Lung (tissue), 12 donors: ENCODE results near the gene SEPTIN1. TPM values are rescaled to one million over a fixed set of nuclear protein-coding genes. Genes with fewer than 3 reads are reported as not detected.

Experiments used
- ATAC-seq: fragments of 200-7000 bp; cut with Tn5 transposase; one replicate; pipeline ENCODE4 v1.9.1; 2020; ENCODE audit warnings: moderate number of reproducible peaks; ENCODE audit not compliant: insufficient read depth, low FRiP score
- DNase-seq, 3 donors: peaks; one replicate each; pipeline ENCODE4 v3.0.0-alpha.2; 2013 to 2017
- H3K27ac ChIP-seq, 2 donors: one replicate each; pipeline ENCODE4 v1.5.1; 2013; ENCODE audit warnings: mild to moderate bottlenecking in 2 of 2, moderate library complexity in 2 of 2, control low read depth in 1 of 2, inconsistent platforms in 1 of 2, low read depth in 1 of 2, low read length in 1 of 2
- H3K27me3 ChIP-seq, 3 donors: one replicate each; pipeline ENCODE4 v1.5.1; 2013; ENCODE audit warnings: low read length in 2 of 3; ENCODE audit not compliant: control insufficient read depth in 3 of 3, insufficient read depth in 3 of 3
- H3K36me3 ChIP-seq, 4 donors: one replicate each; pipeline ENCODE4 v1.5.1; 2013; ENCODE audit warnings: low read length in 4 of 4, mild to moderate bottlenecking in 1 of 4, moderate library complexity in 1 of 4; ENCODE audit not compliant: control insufficient read depth in 4 of 4, insufficient read depth in 4 of 4
- H3K4me1 ChIP-seq, 5 donors: one replicate each; pipeline ENCODE4 v1.5.1; 2013; ENCODE audit warnings: low read length in 5 of 5, mild to moderate bottlenecking in 2 of 5, moderate library complexity in 1 of 5; ENCODE audit not compliant: control insufficient read depth in 5 of 5, insufficient read depth in 5 of 5
- H3K4me3 ChIP-seq: one replicate; pipeline ENCODE4 v1.5.1; 2013; ENCODE audit warnings: mild to moderate bottlenecking, control low read depth, moderate library complexity
- H3K9ac ChIP-seq, 2 donors: one replicate each; pipeline ENCODE4 v1.5.1; 2013; ENCODE audit warnings: low read length in 2 of 2, control low read depth in 1 of 2; ENCODE audit not compliant: insufficient read depth in 1 of 2
- H3K9me3 ChIP-seq, 4 donors: one replicate each; pipeline ENCODE4 v1.5.1; 2013; ENCODE audit warnings: low read length in 3 of 4, mild to moderate bottlenecking in 1 of 4, moderate library complexity in 1 of 4; ENCODE audit not compliant: control insufficient read depth in 4 of 4, insufficient read depth in 3 of 4
- CTCF ChIP-seq: IDR thresholded peaks from 2 replicates; pipeline ENCODE4 v1.5.1; 2012; ENCODE audit warnings: mild to moderate bottlenecking; ENCODE audit errors: control extremely low read depth, extremely low read depth
- WGBS, 2 donors: extraction: QIAGEN DNeasy Blood & Tissue Kit; methylation state at CpG; one replicate each; pipeline ENCODE4 v1.1.7; 2013; 5-methylcytosine and 5-hydroxymethylcytosine counted together
- polyA plus RNA-seq, 2 donors: library from polyadenylated mRNA; stranded (reverse); fragments of 200-250 nt; gene quantifications; one replicate each; pipeline ENCODE4 v1.2.1, GENCODE V29; 2013
- total RNA-seq, 2 donors: library from RNA; depleted of rRNA in 1 of 2; stranded (reverse); fragments of >200 nt in 1 of 2; gene quantifications; one replicate each; pipeline ENCODE4 v1.2.1, GENCODE V29; 2014 to 2021
- donor health status: control.
- donor health status: control.
- donor health status: Bipolar disorder and iron deficiency.
- donor health status: healthy.
- donor health status: DM: yes; HTN: yes; CAD: no.

Gene SEPTIN1
- total and polyA plus RNA-seq, 4 donors, result 3.3 to 7.3 (median 5.2) TPM

DNA sequence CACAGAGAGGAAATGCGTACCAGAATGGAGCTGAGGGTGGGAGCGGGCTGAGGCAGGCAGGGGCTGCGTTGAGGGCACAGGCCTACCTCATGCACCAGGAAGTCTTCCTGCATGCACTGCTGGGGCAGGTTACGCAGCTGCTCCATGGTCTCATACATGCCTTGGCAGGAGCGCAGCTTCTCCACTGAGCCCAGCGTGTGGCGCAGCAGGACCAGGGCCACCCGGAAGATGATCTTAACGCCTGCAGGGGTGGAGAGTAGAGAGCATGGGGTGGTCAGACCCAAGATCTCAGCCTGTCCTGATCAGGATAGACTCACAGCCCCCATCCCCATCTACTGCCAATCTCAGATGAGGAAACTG, 23.8 kb downstream of the SEPTIN1 start:
- H3K9me3 ChIP-seq, result no peaks in the 10 kb centered on the region
- H3K4me3 ChIP-seq, result no peak overlapping the region
- WGBS, 2 donors, result 93 to 94% methylated on average over 9 of the region's 9 CpGs
- H3K27me3 ChIP-seq, result no peaks in the 10 kb centered on the region
- peaks cover 0 to 34% (median 9%) of the 10 kb centered on the region in 4 donors for H3K36me3 ChIP-seq
- no peak for ATAC-seq
- no peak for TF ChIP-seq CTCF
- peaks cover 0 to 24% (median 8%) of the 10 kb centered on the region in 5 donors for H3K4me1 ChIP-seq
- no peak overlapping the region for H3K27ac ChIP-seq
- H3K9ac ChIP-seq, result no peak overlapping the region
- no peak for DNase-seq

DNA sequence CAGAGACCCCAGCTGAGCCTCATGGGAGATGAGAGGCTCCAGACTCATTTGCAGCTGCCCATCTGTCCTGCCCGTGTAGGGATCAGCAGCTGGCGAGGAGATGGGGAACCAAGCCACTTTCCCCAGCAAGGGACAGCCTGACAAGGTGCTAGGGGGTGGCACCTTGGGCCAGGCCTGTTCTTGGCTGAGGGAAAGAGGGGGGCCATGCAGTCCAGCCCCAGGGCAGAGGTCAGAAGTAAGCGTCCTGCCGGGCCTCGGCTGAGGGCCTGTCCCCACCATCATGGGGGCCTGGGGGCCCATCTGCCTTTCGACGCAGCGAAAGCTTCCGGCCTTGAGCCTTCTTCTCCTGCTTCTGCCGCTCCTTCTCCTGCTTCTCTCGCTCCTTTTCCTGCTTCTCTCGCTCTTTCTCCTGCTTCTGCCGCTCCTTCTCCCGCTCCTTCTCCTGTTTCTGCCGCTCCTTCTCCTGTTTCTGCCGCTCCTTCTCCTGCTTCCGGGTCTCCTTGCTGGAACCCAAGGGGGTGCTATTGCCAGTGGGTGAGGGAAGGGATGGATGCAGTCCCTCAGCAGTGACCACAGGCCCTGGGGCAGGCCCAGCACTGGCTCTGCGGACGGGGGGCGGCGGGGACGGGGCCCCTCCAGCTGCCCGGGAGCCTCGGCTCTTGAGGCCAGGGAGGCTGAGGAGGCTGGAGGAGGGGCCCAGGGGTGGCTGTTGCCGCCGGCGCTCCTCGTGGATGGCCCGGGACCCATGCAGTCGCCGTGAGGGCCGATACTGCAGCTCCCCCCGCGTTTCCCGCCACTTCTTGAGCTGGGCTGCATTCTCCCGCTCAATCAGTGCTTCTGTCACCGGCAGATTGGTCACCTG, 24.4 kb downstream of the SEPTIN1 start:
- Histone ChIP-seq H3K27ac (no peak overlapping the region), H3K27me3 (no peaks in the 10 kb centered on the region), H3K9ac (no peak overlapping the region), H3K36me3 (peaks cover 0 to 37% (median 13%) of the 10 kb centered on the region in 4 donors), H3K9me3 (no peaks in the 10 kb centered on the region), H3K4me3 (no peak overlapping the region), H3K4me1 (peaks cover 0 to 24% (median 8%) of the 10 kb centered on the region in 5 donors)
- WGBS, 2 donors, result 91 to 92% methylated on average over 31 to 37 of the region's 37 CpGs
- ATAC-seq, result no peak
- no peak for TF ChIP-seq CTCF
- no peak for DNase-seq

DNA sequence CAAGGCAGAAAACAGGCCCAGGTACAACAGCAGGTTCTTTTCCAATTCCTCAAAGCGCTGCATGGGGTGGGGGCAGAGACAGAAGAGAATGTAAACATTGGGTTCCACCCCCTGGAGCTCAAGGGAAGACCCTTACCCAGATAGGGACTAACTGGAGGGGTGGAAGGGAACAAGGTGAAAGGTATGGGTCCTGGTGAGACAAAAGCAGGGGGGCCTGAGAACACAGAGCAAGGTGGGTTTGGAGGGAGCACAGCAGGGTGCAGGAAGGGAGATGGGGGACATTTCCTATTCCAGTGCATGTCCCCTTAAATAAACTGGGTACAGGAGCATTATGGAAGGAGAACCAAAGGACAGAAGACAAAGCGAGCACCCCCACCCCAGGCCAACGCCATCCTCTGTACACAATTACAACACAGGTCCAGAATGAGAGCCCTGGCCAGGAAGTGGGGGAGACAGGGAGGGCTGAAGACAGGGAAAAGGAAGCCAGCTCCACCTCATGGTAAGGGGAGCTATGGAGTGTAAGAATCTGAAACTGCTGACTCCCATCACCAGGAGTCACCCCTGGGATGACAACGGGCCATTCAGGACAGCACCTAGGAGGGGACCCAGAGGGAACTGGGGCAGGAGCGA, 25.2 kb downstream of the SEPTIN1 start:
- H3K36me3 ChIP-seq, result peaks cover 0 to 44% (median 15%) of the 10 kb centered on the region in 4 donors
- H3K27me3 ChIP-seq, result no peaks in the 10 kb centered on the region
- H3K27ac ChIP-seq, result peak overlapping the region in 1 of 2 donors; percentile 97
- ATAC-seq (no peak), DNase-seq (no peak)
- H3K9ac ChIP-seq, result no peak overlapping the region
- peaks cover 5 to 25% (median 8%) of the 10 kb centered on the region in 5 donors for H3K4me1 ChIP-seq
- no peak for TF ChIP-seq CTCF
- no peaks in the 10 kb centered on the region for H3K9me3 ChIP-seq
- 64 to 71% methylated on average over 5 of the region's 5 CpGs for WGBS, 2 donors
- H3K4me3 ChIP-seq, result no peak overlapping the region
